VCaP (cell line): ENCODE data around the gene PER3.

Source experiments
- H3K27ac ChIP-seq: fragments of 450-650 bp; 2 replicates; pipeline ENCODE4 v1.5.1; 2017
- TF ChIP-seq, protein P1 (sequence below): fragments of 450-650 bp; conservative IDR thresholded peaks from 2 replicates; pipeline ENCODE4 v1.5.1; 2017; ENCODE audit warnings: mild to moderate bottlenecking, moderate library complexity

The PER3 gene

GRCh38 chr1:7833035-7833434 lies 48.9 kb downstream of the PER3 start:
- TF ChIP-seq, protein P1, sequence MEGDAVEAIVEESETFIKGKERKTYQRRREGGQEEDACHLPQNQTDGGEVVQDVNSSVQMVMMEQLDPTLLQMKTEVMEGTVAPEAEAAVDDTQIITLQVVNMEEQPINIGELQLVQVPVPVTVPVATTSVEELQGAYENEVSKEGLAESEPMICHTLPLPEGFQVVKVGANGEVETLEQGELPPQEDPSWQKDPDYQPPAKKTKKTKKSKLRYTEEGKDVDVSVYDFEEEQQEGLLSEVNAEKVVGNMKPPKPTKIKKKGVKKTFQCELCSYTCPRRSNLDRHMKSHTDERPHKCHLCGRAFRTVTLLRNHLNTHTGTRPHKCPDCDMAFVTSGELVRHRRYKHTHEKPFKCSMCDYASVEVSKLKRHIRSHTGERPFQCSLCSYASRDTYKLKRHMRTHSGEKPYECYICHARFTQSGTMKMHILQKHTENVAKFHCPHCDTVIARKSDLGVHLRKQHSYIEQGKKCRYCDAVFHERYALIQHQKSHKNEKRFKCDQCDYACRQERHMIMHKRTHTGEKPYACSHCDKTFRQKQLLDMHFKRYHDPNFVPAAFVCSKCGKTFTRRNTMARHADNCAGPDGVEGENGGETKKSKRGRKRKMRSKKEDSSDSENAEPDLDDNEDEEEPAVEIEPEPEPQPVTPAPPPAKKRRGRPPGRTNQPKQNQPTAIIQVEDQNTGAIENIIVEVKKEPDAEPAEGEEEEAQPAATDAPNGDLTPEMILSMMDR = no peak
- H3K27ac ChIP-seq = no peak overlapping the region

DNA sequence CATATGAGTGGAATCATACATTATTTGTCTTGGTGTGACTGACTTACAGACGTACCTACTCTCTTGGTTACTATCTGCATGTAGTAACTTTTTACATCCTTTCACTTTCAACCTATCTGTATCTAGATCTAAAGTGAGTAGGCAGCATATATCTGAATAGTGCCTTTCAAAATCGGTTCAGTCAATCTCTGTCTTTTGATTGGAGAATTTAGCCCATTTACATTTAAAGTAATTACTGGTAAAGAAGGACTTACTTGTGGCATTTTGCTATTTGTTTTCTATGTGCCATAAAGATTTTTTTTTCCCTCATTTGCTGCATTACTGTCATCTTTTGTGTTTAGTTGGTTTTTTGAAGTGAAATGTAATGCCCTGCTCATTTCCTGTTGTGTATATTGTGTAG lies 54.6 kb downstream of the PER3 start:
- TF ChIP-seq, protein P1 = no peak
- H3K27ac ChIP-seq = no peak overlapping the region

DNA sequence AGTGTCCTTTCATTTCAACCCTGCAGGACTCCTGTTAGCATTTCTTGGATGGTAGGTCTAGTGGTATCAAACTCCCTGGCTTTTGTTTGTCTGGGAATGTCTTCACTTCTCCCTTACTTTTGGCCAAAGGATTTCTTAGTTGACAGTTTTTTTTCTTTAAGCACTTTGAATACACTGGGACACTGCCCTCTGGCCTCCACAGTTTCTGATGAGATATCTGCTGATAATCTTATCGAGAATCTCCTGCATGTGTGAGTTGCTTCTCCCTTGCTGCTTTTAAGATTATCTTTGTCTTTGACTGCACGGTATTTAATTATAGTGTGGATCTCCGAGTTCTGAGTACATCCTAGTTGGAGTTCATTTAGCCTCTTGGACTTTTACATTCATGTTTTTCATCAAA lies 55.4 kb downstream of the PER3 start:
- TF ChIP-seq, protein P1 = no peak
- no peak overlapping the region for H3K27ac ChIP-seq

GRCh38 chr1:7842517-7842916 lies 58.4 kb downstream of the PER3 start:
- TF ChIP-seq, protein P1 = no peak
- H3K27ac ChIP-seq = no peak overlapping the region

- H3K27ac ChIP-seq = no peak overlapping the region
- TF ChIP-seq, protein P1 = no peak
Observed at GRCh38 chr1:7845761-7846160, 61.7 kb downstream of the PER3 start.

DNA sequence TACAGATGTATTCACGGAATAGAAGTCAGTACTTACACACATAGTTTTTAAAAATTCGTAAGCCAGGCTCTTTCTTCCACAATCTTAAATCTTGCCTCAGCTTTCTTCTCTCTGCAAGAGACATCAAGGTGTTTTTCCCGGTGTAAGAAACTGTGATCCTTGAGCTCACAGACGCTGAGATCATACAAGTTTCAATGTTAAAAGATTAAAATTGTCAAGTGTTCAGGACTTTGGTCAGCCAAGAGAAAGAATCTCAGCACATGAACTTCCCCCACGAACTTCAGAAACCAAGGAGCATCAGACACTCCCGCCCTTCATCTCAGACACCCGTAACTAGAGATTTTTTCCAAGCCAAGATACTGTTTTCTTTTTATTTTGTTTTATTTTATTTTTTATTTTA lies 62.6 kb downstream of the PER3 start:
- TF ChIP-seq, protein P1 = no peak
- no peak overlapping the region for H3K27ac ChIP-seq

GRCh38 chr1:7847599-7847998 lies 63.5 kb downstream of the PER3 start:
- no peak overlapping the region for H3K27ac ChIP-seq
- TF ChIP-seq, protein P1 = no peak

- H3K27ac ChIP-seq = no peak overlapping the region
- TF ChIP-seq, protein P1 = no peak
Observed at GRCh38 chr1:7850786-7851185, 66.7 kb downstream of the PER3 start.
